Measurements from ENCODE around the gene MCTP1.

Gene MCTP1

DNA sequence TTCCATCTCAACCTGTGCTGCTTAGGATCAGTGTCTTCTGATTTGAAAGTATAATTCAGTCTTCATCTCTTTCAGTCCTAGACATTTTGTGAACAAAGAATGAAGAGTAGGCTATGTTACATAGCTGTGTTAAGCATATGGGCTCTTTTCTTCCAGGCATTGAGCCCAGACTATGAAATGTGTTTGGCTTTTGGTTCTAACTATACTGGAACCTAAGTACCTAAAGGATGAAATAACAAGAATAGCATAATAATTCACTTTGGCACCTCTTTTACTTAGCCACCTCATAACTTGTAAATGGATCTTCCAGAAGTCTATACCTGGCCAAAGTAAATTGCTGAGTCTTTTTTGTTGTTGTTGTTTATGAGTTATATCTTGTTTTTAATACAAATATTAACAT is 595.0 kb downstream of the MCTP1 start:
- no peak for DNase-seq

DNA sequence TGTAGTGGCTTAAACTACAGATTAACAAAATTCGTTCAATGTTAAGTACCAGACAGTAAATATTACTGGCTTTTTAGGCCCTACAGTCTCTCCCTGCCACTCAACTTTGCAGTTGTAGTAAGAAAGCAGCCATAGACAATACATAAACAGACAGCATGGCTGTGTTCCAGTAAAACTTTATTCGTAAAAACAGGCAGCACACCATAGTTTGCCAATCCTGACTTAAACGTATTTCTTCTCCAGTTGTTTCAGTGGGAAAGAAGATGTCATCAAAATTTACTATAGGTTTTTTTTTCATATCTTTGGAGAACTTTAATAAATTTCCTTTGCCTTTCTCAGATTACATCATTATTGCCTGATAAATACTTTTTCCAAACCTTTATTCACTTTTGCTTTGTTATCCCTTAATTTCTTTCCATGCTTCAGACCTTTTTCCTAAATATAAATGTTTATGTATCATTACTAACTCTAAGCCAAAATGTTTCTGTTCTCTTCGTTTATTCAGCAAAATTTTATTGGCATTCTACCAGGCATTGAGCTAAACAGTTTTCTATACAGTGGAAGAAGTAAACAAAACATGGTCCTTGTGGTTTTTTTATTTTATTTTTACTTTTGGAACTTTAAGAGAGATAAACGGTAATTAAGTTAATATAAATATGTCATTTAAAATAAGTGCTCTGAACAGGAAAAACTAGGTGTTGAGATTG is 601.9 kb downstream of the MCTP1 start:
- DNase-seq, result no peak

DNA sequence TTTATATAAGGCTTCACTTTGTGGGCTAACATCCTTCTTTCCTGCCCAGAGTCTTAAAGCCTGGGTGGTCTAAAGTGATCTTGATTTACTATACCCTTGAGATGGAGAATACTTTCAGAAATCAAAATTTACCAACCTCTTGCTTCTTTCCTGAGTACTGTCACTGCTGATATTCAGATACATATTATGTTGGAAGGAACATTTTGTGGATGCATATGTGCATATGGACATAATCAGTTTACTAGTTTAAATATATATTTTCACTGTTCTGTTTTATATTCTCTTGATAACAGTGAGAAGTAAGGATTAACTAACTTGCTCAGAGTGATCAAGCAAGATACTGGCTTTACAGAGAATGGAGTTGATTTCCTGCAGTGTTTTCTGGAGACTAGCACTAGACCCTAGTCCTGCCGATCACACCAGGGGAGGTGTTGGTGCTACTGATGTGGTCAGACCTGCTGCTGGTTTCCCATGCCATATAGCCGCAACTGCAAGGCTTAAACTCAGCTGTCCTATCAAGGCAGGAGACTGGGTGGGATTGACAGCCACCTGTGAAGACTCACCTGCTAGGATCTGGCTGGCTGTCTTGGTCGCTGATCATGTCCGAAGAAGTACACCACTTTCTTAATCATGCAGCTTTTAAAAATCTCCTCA is 608.8 kb downstream of the MCTP1 start:
- no peak for DNase-seq

DNA sequence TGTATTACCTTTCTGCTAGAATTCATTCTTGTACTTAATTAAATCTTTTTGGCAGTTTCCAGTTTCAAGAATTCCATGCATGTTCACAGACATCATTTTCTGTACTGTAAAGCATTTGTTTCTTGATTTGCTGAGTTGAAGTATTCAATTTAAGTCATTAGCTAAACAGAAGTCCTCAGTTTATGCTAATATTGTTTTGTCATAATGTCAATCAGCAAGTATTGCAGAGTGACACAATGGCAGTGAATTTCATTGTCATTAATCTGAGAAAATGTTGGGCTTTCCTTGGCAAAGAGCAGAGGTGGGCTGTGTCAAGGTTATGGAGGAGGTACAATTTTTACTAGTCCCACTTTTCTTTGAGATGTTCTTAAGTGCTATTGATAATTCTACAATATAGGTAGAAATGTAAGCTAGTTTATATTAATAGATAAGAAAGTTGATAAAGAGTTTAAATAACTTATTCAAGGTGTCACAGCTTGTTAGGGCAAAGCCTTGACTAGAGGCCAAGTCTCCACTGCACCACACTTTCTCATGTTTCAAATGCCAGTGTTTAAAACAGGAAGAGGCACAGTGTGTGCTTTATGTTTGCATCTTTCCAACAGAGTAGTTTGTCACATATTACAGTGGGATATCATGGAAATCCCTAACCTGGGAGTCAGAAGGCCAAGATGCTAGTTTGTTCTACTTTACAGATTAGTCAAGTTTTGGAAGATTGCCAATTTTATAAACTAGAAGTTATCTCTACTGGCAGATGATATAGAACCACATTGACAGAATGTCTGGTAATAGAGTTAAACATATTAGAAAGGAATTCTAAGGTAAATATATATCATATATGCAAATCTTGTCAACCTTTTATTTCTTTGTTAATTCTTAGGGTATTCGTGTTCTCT is 610.2 kb downstream of the MCTP1 start:
- no peak for DNase-seq

DNA sequence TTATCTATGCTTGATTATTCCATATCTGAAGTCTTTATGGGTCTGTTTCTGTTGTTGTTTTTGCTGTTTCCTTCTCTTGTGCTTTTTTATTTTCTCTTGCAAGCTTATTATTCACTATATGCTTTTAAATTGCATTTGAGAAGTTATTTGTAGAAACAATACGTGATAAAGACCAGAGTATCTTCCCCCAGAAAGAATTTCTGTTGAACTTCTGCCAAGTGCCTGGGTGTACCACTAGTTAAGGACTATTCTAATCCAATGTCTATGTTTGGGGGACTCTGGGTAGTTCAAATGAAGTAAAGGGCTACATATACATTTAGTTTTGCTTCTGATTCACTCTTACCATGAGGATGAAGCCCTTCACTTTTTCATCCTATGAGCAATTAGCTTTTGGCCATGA is 612.1 kb downstream of the MCTP1 start:
- no peak for DNase-seq

DNA sequence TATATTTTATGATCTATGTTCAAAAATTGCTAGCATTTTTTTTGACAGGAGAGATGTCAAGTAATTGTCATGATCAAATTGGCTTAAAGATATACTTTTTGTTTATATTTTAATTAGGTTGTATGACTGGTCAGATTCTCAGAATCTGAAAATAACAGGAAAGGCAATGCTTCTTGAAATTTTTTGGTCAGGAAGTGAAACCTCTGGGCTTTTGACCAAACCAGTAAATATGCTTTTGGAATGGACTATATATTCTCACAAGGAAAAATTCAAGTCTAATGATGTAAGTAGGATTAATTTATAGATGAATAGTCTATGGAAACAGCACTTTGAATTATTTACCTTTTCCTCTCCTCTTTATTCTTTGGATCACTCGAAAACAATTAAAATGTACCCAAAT is 614.2 kb downstream of the MCTP1 start:
- no peak for DNase-seq

DNA sequence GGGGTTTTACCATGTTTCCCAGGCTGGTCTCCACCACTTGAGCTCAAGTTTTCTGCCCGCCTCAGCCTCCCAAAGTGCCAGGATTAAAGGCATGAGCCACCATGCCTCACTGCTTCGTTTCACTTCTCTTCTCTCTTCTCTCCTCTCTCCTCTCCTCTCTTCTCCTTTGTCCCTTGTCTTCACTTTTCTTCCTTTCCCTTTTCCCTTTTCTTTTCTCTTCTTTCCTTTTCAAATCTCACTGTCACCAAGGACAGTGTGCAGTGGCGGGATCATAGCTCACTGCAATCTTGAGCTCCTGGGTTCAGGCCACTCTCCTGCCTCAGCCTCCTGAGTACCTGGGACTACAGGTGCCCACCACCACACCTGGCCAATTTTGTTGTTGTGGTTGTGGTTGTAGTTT is 617.0 kb downstream of the MCTP1 start:
- DNase-seq, result no peak

DNA sequence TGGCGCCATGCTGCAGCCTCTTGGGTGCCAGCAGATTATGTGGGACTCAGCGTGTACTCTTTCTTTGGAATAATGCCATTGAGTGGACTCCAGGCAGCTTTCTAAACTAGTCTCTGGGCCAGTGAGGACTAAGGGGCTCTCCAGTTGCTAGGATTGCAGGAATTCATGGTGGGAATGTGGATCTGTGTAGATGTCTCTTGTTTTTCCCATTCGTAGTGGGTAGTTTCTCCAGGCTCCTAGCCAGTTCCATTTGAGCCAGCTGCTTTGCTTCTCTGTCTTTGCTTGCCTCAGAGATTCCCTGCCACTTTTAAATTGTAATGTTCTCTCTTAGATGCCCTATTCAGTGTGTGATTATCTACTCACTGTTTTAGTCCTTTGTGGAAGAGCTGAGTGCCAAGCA is 623.8 kb downstream of the MCTP1 start:
- no peak for DNase-seq

DNA sequence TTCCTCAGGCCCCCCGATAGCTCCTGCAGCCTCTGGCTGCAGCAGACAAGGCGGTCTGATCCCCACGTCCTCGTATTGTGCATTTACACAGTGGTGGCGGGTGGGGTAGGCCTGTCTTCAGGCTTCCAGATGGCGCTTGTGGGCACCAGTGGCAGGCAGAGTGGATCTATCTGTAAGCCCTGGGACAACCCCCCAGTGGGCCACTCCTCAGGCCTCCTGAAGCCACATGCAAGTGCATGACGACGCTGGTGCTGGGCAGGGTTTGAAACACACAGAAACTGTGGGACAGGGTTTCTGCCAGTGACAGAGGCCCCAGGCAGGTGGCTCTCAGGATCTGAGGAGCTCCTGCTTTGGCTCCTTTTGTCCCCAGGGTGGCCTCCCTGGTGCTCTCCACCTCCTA is 624.4 kb downstream of the MCTP1 start:
- DNase-seq, result no peak

DNA sequence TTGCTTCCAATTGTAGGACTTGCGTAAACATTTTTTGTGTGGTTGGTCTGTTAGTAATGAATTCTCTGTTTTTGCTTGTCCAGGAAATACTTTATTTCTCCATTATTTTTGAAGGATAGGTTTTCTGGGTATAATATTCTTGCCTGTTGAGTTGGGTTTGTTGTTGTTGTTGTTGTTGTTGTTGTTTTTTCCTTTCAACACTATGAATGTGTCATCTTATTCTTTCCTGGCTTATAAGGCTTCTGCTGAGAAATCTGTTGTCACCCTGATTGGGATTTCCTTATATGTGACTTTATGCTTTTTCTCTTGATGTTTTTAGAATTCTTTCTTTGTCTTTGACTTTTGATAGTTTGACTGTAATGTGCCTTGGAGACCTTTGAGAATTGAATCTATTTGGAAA is 626.6 kb downstream of the MCTP1 start:
- DNase-seq, result no peak

Data from activated gamma-delta T cell (primary cell).